Natural killer cell (primary cell): Measurements from ENCODE around the gene IL6ST. TPM values are rescaled to one million over a fixed set of nuclear protein-coding genes. Genes with fewer than 3 reads are reported as not detected.

Experiments used
- ATAC-seq, 3 donors: fragments of 150-1000 bp in 2 of 3; fragments of 200-7000 bp in 1 of 3; cut with Tn5 transposase; 1 replicate in 1 of 3; 2 replicates in 2 of 3; pipeline ENCODE4 v1.10.0; 2021; ENCODE audit warnings: mild to moderate bottlenecking in 2 of 3, moderate library complexity in 2 of 3
- DNase-seq, 2 donors: peaks; one replicate each; pipeline versions ENCODE4 v3.0.0 to v3.0.0-alpha.2; 2013 to 2021; ENCODE audit warnings: mixed read lengths in 1 of 2
- H3K27ac ChIP-seq: one replicate; pipeline ENCODE4 v1.5.1; 2013; ENCODE audit warnings: mild to moderate bottlenecking, low read length
- H3K27me3 ChIP-seq: one replicate; pipeline ENCODE4 v1.6.1; 2013; ENCODE audit warnings: low read length; ENCODE audit not compliant: control insufficient read depth, insufficient read depth
- H3K36me3 ChIP-seq: one replicate; pipeline ENCODE4 v1.6.1; 2013; ENCODE audit warnings: low read length; ENCODE audit not compliant: control insufficient read depth, insufficient read depth
- H3K4me1 ChIP-seq: one replicate; pipeline ENCODE4 v1.6.1; 2013; ENCODE audit warnings: low read length; ENCODE audit not compliant: control insufficient read depth, insufficient read depth
- H3K4me3 ChIP-seq: one replicate; pipeline ENCODE4 v1.5.1; 2013; ENCODE audit warnings: low read length
- H3K9me3 ChIP-seq: one replicate; pipeline ENCODE4 v1.6.1; 2013; ENCODE audit warnings: low read length; ENCODE audit not compliant: control insufficient read depth, insufficient read depth
- H3K27ac Mint-ChIP-seq, 2 donors: one replicate each; pipeline ENCODE4 v1.8.0; 2022; ENCODE audit warnings: mild to moderate bottlenecking in 2 of 2, mixed read lengths in 2 of 2, moderate library complexity in 1 of 2
- H3K27me3 Mint-ChIP-seq, 2 donors: one replicate each; pipeline ENCODE4 v1.8.0; 2022; ENCODE audit warnings: low read depth in 2 of 2, mixed read lengths in 2 of 2
- H3K36me3 Mint-ChIP-seq: one replicate; pipeline ENCODE4 v1.8.0; 2022; ENCODE audit warnings: mixed read lengths
- H3K4me1 Mint-ChIP-seq, 2 donors: one replicate each; pipeline ENCODE4 v1.8.0; 2022; ENCODE audit warnings: mixed read lengths in 2 of 2
- H3K4me3 Mint-ChIP-seq: one replicate; pipeline ENCODE4 v1.8.0; 2022; ENCODE audit warnings: mild to moderate bottlenecking, moderate library complexity, mixed read lengths
- H3K9me3 Mint-ChIP-seq, 2 donors: one replicate each; pipeline ENCODE4 v1.8.0; 2022; ENCODE audit warnings: mixed read lengths in 2 of 2
- CTCF ChIP-seq: fragments of 200-600 bp; IDR thresholded peaks from one replicate; pipeline ENCODE4 v1.8.0; 2022; ENCODE audit warnings: antibody characterized with exemption
- WGBS: methylation state at CpG from one replicate; pipeline ENCODE4 v1.1.7; 2013; ENCODE audit warnings: missing lambda C conversion rate; ENCODE audit not compliant: insufficient coverage; 5-methylcytosine and 5-hydroxymethylcytosine counted together
- intact Hi-C: fragments of 100-400 bp; cut with micrococcal nuclease; formaldehyde crosslinking; loops from one replicate; pipeline ENCODE4 v1.14.2; 2022
- total RNA-seq, 4 donors: library from RNA; stranded (reverse); fragments of 120-200 nt in 1 of 4; gene quantifications; one replicate each; pipeline versions ENCODE4 v1.2.3 to v1.2.4, GENCODE V29; 2013 to 2022

IL6ST gene
- total RNA-seq, 3 donors from 2014 or later (not counting 1 experiment from before 2014, with no cell fraction given), result 48.5 to 73.0 (median 53.8) TPM

- H3K27me3 Mint-ChIP-seq, result no peaks in the 10 kb centered on the region
- Histone ChIP-seq H3K4me1 (peaks cover under 1% of the 10 kb centered on the region), H3K36me3 (no peaks in the 10 kb centered on the region), H3K27me3 (no peaks in the 10 kb centered on the region), H3K4me3 (no peak overlapping the region), H3K9me3 (no peaks in the 10 kb centered on the region), H3K27ac (no peak overlapping the region)
- ATAC-seq, result no peak
- H3K4me1 Mint-ChIP-seq, result no peaks in the 10 kb centered on the region
- H3K27ac Mint-ChIP-seq, result no peak overlapping the region
- WGBS, result 83% methylated on average over 12 of the region's 12 CpGs
- no peak for TF ChIP-seq CTCF
- H3K4me3 Mint-ChIP-seq, result no peak overlapping the region
- H3K9me3 Mint-ChIP-seq, result no peaks in the 10 kb centered on the region
- H3K36me3 Mint-ChIP-seq, result no peaks in the 10 kb centered on the region
- intact Hi-C loops, result no loop called here
- no peak for DNase-seq
Observed at GRCh38 chr5:55929020-55929799, 65.6 kb downstream of the IL6ST start.

- no peak for TF ChIP-seq CTCF
- Mint-ChIP-seq H3K27me3 (peaks cover 6 to 7% of the 10 kb centered on the region in 2 donors), H3K27ac (no peak overlapping the region), H3K9me3 (no peaks in the 10 kb centered on the region), H3K4me1 (peaks cover 10% of the 10 kb centered on the region in 2 donors), H3K36me3 (no peaks in the 10 kb centered on the region), H3K4me3 (no peak overlapping the region)
- Histone ChIP-seq H3K27ac (no peak overlapping the region), H3K9me3 (no peaks in the 10 kb centered on the region), H3K27me3 (no peaks in the 10 kb centered on the region), H3K4me3 (no peak overlapping the region), H3K36me3 (no peaks in the 10 kb centered on the region), H3K4me1 (peaks cover 12% of the 10 kb centered on the region)
- ATAC-seq, result no peak
- WGBS, result 93% methylated on average over 12 of the region's 12 CpGs
- intact Hi-C loops, result no loop called here
- no peak for DNase-seq
Observed at GRCh38 chr5:55927861-55928655, 66.7 kb downstream of the IL6ST start.

GRCh38 chr5:55926476-55926875 is 68.3 kb downstream of the IL6ST start:
- H3K36me3 ChIP-seq, result no peaks in the 10 kb centered on the region
- H3K27me3 ChIP-seq, result no peaks in the 10 kb centered on the region
- TF ChIP-seq CTCF, result no peak
- no peak for DNase-seq
- H3K27me3 Mint-ChIP-seq, result peaks cover 6 to 7% of the 10 kb centered on the region in 2 donors
- ATAC-seq, result no peak
- H3K36me3 Mint-ChIP-seq, result no peaks in the 10 kb centered on the region
- no peak overlapping the region for H3K4me3 ChIP-seq
- H3K27ac Mint-ChIP-seq, result no peak overlapping the region
- peaks cover 10 to 11% of the 10 kb centered on the region in 2 donors for H3K4me1 Mint-ChIP-seq
- H3K4me1 ChIP-seq, result peaks cover 14% of the 10 kb centered on the region
- no peak overlapping the region for H3K27ac ChIP-seq
- WGBS, result 94% methylated on average over 4 of the region's 5 CpGs
- H3K9me3 ChIP-seq, result no peaks in the 10 kb centered on the region
- H3K9me3 Mint-ChIP-seq, result no peaks in the 10 kb centered on the region
- no peak overlapping the region for H3K4me3 Mint-ChIP-seq
- intact Hi-C loops, result no loop called here
